ENCODE results near the gene SLC4A9.
"Not testable (repeated sequence)": the region's sequence is repeated elsewhere in the genome, so short reads cannot be mapped to it uniquely, and the experiment has no call there.

Gene SLC4A9

DNA sequence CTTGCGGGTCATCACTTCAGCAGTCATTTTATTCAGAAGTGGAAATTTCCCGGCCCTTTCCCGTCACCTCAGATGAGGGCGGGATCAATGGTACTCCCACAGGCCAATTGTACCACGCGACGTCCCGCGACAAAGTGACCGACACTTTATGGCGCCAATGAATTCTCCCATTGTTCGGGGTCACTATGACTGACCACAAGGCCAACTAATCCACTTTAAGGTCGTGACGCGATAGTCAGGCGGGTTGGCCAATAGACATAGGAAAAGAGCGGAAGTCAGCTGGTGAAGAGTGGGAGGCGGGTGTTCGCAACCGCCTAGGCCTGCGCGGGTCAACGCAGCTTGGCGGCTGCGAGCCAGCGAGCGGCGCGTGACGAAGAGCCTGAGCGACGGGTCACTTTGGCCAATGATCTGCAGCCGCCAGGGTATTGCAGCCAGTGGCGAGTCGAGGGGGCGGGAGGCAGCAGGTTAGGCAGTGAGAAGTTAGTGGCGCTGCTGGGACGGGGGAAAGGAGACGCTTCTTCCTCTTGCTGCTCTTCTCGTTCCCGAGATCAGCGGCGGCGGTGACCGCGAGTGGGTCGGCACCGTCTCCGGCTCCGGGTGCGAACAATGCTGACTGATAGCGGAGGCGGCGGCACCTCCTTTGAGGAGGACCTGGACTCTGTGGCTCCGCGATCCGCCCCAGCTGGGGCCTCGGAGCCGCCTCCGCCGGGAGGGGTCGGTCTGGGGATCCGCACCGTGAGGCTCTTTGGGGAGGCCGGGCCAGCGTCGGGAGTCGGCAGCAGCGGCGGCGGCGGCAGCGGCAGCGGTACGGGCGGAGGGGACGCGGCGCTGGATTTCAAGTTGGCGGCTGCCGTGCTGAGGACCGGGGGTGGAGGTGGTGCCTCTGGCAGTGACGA lies 41.6 kb downstream of the SLC4A9 start, which contains the start of gene ANKHD1:
TSS of gene ANKHD1 (plus strand) at position 472 of the 896 bp plus-strand sequence. CDS start at position 607, 135 bp downstream.
- DNase-seq: peak; percentile 100

DNA sequence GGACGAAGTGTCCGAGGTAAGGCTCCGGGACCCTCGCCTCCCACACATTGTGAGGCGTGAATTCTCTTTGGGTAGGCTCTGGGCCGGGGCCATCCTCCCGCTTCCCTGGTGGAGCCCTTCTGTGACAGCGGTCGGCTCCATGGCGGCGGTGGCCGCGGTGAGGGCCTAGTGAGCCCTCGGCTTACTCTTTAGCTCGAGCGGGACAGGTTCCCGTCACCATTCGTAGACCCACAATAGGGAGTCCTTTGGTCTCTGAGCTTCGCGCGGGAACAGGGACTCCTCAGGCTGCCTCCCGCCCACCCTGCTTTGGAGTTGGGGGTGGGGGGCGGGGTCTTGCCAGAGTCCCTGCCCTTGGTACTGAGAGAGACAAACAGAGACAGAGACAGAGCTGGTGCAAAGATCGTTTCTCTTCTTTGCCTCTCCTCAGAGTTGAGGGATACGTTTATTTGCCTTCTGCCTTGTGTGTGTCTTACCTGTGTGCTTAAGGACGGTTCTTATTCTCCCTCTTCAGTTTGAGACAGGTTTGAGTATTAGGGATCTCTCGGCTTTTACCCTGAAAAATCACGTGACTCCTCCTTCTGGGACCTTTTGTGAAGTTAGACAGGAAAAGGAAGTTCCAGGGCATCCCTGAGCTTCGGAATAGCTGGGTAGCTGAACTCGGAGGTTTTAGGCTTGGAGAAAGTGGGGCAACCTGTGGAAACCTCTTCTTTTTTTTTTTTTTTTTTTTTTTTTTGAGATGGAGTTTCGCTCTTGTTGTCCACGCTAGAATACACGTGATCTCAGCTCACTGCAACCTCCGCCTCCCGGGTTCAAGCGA lies 42.5 kb downstream of the SLC4A9 start:
- DNase-seq: peak; percentile 56

DNA sequence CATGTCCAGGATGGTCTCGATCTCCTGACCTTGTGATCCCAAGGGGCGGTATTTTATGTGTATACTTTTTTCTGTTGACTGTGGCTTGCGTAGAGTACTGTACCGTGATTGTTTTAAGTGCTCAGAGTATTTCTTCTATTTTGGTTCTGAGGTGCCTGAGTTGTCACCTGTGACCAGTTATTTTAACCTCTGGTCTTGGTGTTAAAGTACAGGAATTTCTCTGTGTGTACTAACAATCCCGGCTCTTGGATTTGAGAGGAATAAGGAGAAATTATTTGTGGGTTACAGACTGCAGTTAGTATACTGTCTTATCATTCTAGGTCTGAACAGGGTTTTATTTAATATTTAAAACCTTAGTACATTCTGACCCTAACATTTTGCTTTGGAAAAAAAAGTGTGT lies 43.6 kb downstream of the SLC4A9 start:
- no peak for DNase-seq

DNA sequence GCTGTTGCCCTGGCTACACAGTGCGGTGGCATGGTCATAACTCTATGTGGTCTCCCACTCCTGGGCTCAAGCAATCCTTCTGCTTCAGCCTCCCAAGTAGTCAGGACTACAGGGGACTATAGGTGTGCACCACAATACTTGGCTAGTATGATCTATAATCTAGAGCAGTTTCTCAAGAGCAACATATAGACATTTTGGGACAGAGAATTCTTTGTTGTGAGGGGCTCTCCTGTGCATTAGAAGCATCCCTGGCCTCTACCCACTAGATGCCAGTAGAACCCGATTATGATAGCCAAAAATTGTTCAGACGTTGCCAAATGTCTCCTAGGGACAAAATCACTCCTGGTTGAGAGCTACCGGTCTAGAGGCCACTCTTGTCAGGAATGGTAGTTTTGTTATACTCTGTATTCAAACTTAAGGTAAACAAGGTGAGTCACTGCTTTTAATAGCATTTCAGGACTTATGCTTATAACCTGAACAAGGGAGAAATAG lies 48.8 kb downstream of the SLC4A9 start:
- DNase-seq: no peak

DNA sequence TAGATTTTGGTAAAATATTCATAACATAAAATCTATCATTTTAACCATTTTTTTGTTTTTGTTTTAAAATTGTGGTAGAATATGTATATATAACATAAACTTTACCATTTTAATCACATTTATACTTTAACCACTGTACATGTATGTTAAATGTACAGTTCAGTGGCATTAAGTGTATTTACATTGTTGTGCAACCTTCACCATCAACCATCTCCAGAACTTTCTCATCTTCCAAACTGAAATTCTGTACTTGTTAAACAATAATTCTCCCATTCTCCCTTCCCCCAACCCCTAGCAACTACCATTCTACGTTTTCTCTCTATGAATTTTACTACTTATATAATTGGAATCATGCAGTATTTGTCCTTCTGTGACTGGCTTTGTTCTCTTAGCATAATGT lies 53.2 kb downstream of the SLC4A9 start:
- no peak for DNase-seq

DNA sequence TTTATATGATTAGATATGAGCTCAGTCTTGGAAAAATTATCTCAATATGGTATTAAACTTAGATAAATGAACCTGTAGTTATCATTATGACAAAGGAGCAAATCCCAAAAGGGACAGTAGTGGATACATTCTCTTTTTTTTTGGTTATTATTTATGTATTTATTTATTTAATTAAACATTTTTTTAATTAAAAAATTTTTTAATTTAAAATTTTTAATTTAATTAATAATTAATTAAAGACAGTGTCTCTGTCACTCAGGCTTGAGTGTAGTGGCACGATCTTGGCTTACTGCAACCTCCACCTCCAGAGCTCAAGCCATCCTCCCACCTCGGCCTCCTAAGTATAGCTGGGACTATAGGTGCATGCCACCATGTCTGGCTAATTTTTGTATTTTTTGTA lies 57.2 kb downstream of the SLC4A9 start:
- no peak for DNase-seq

DNA sequence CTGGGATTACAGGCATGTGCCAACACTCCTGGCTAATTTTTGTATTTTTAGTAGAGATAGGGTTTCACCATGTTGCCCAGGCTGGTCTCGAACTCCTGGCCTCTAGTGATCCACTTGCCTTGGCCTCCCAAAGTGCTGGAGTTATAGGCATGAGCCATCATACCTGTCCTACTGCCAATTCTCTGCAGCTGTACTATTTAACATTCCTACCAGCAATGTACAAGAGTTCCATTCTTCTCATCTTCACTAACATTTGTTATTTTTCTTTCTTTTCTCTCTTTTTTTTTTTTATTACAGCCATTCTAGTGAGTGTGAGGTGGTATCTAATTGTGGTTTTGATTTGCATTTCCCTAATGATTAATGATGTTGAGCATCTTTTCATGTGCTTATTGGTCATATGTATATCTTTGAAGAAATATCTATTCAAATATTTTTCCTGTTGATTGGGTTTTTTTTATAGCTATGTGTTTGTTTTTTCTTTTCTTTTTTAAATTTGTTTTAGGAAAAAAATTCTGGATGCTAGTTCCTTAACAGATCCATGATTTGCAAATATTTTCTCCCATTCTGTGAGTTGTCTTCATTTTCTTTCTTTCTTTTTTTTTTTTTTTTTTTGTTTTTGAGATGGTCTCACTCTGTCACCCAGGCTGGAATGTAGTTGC lies 59.0 kb downstream of the SLC4A9 start:
- DNase-seq: no peak

DNA sequence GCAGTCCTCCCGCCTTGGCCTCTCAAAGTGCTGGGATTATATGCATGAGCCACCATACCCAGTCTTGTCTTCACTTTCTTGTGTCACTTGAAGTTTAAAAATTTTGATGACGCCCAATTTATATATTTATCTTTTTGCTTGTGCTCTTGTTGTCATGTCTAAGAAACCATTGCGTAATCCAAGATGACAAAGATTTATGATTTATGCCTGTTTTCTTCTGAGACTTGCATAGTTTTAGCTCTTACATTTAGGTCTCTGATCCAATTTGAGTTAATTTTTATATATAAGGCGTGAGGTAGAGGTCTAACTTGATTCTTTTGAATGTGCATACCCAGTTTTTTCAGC lies 60.2 kb downstream of the SLC4A9 start:
- DNase-seq: no peak

DNA sequence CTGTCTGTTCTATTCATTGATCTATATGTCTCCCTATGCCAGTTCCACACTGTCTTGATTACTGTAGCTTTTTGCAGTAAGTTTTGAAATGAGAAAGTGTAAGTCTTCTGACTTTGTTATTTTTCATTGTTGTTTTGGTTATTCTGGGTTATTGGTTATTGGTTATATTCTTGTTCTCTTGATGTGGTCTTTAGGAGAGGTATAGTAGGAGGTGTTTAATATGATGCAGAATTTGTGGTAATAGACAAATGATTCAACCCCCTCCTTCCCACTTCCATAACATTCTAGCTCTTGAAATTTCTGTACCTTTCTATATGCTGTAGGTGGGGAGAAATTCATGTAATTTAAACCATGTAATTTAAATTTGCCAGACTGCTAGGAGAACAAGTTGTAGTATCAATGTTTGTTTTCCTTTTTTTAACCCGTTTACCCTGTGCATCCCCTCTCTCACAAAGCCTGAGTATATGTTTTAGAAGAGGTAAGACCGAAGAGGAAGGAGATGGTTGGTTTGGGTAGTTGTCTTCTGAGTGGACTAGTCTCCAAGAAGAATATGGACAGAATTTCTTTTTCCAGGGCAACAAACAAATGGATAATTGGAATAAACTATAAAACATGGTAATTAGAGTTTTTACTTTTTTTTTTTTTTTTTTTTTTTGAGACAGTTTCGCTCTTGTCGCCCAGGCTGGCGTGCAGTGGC lies 60.8 kb downstream of the SLC4A9 start:
- DNase-seq: no peak

DNA sequence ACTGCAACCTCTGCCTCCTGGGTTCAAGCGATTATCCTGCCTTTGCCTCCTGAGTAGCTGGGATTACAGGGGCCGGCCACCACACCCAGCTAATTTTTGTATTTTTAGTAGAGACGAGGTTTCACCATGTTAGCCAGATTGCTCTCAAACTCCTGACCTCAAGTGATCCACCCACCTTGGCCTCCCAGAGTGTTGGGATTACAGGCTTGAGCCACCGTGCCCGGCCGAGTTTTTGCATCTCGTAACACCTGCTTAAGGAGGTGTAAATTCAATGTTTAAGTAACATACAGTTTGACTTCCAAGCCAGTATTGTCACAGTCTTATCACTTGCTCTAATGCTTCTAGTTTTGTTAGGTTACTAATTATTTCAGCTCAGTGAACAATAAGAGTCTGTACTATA lies 61.4 kb downstream of the SLC4A9 start:
- DNase-seq: not testable (repeated sequence)

DNA sequence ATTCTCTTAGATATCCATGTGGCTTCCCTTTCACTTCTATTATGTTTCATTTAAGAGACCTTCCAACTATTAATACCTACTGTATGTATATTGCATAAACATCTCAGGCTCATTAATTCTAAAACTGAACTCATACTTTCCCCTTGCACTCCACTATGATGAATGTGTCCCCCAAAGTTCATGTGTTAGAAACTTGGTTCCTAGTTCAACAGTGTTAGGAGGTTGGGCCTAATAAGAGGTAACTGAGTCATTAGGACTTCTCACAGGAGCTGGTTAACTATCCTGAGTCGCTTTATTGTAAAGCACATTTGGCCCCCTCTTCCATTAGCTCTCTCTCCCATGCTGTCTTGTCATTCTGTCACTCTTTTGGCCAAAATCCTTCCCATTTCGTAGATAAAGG lies 63.6 kb downstream of the SLC4A9 start:
- DNase-seq: no peak

DNA sequence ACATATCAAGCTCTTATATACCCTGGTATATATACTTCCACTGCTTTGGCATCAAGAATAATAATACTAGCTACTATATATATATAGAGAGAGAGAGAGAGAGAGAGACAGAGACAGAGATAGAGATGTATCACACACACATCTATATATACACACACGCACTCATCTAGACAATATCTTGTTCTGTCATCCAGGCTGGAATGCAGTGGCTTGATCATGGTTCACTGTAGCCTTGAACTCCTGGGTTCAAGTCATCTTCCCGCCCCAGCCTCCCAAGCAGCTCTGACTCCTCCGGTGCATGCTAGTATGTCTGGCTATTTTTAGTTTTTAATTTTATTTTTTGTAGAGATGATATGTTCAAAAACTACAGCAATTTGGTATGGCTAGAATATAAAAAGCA lies 64.1 kb downstream of the SLC4A9 start:
- no peak for DNase-seq

All from CD4-positive, alpha-beta T cell treated with Interleukin-21 for 1 hour (primary cell).